HG02610 (cell line): ENCODE results near the gene GRID1.
"Not testable (repeated sequence)": the region's sequence is repeated elsewhere in the genome, so short reads cannot be mapped to it uniquely, and the experiment has no call there.

ENCODE experiments used
- ATAC-seq: cut with Tn5 transposase; IDR thresholded peaks from one replicate; pipeline ENCODE4 v1.9.1; 2021; ENCODE audit warnings: mild to moderate bottlenecking, moderate library complexity; ENCODE audit not compliant: unreplicated experiment

Gene GRID1

GRCh38 chr10:86392723-86393094, 26.1 kb upstream of the GRID1 start:
- peak; percentile 42 for ATAC-seq

DNA sequence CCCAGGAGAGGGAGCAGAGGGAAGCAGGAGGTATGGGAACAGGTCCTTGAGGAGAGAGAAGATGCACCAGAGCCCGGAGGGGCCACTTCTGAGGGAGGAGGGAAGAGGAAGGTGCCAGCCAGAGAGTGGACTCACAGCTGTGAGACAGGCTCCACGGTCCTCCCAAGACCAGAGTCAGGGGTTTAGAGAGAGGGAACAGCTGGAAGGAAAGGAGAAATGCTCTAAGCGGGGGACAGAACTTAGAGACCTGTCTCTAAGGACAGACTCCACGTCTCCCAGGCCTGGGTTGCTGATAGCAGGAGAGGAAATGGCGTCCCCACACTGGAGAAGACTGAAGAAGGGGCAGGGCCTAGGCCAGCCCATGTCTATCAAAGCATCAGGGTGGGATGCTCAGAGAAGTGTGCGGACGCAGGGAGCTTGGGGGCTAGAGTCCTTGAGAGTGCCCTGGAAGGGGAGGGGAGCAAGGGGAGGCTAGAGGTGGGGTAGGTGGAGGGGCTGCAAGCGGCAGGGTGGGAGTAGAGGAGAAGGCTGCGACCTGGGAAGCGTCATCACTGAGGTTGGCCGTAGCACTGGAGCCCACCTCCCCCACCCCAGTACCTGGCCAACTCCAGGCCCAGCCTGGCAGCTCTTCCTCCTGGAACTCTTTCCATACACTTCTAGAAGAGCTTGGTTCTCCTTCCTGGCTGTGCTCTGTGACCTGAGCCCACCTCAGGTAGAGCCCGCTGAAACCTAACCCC, 25.6 kb upstream of the GRID1 start:
- ATAC-seq: peak; percentile 17

DNA sequence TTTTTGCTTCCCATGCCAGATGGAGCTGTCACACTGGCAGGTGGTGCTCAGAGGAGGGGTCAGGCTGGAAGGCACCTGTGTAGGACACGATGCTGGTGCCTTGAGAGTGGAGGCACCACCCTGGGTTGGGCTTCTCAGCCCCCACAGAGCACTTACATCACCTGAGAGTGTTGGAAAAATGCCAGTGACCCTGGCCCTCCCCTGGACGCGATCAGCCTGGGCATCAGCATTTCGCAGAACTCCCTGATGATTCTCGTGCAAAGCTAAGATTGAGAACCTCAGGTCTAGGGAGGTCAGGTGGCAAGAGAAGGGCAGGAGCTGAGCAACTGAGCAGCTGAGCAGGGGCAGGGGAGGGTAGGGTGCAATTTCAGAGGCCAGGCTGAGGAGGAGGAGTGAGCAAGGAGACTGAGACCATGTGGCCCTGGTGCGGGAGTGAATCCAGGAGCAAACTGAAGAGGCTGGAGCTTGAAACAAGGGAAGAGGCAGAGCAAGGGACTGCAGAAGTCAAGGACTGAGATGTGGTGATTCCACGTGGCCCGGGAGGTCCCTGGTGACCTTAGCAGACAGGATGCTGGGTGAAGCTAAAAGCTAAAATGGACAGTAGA, 24.7 kb upstream of the GRID1 start:
- ATAC-seq: no peak

- no peak for ATAC-seq
Measured at GRCh38 chr10:86390337-86391120, 23.9 kb upstream of the GRID1 start.

DNA sequence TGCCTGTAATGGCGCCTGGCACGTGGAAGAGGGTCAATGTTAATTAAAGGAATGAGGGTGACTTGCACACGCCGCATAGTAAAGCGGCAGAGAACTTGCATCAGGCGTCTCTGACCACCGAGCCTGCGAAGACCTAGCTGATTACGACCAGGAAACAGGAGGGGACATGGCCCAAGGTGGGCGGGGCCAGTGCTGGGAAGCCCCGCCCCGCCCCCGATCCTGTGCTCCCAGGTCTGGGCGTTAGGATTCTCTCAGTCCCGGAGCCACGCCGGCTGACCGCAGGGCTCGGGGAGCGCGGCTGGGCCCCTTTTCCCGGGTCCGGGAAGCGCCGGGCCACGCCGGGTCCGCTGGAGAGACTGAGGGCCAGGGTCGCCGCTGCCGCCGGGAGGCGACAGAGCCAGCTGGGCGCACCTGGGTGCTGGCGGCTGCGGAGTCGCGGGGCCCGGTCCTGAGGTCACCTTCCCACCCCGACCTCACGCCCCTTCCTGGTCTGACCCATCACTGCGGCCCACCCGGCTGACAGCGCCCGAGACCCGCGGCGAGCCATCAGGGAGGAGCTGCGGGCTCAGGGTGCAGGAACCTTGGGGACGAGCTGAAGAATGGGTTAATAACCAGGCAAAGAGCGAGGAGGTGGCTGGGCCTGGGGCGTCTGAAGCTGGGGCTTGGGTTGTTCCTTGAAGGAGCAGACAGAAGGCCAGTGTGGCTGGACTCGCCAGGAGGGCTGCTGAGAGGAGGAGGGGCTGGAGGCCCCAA, 23.0 kb upstream of the GRID1 start:
- peak; percentile 63 for ATAC-seq

- not testable (repeated sequence) for ATAC-seq
Measured at GRCh38 chr10:86389109-86389440, 22.5 kb upstream of the GRID1 start.

- no peak for ATAC-seq
Measured at GRCh38 chr10:86388119-86388704, 21.6 kb upstream of the GRID1 start.

GRCh38 chr10:86387178-86387794, 20.7 kb upstream of the GRID1 start:
- no peak for ATAC-seq

DNA sequence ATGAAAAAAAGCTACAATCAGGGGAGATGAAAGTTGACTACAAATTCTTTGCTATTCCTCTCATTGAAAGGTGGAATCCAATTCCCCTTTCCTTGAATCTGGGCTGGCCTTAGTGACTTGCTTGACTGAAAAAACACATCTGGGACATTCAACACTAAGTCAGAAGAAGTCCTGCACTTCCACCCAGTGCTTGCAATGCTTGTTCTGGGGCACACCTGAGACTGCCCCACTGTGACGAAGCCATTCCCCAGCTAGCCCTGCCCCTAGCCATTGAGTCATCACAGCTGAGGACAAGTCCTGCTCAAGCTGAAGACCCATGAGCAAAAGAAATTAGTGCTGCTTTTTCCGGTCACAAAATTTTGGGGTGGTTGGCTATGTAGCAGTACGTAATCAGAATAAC, 19.2 kb upstream of the GRID1 start:
- ATAC-seq: no peak

- no peak for ATAC-seq
Measured at GRCh38 chr10:86377797-86378146, 11.2 kb upstream of the GRID1 start.

GRCh38 chr10:86376852-86377796, 10.5 kb upstream of the GRID1 start:
- peak; percentile 95 for ATAC-seq

DNA sequence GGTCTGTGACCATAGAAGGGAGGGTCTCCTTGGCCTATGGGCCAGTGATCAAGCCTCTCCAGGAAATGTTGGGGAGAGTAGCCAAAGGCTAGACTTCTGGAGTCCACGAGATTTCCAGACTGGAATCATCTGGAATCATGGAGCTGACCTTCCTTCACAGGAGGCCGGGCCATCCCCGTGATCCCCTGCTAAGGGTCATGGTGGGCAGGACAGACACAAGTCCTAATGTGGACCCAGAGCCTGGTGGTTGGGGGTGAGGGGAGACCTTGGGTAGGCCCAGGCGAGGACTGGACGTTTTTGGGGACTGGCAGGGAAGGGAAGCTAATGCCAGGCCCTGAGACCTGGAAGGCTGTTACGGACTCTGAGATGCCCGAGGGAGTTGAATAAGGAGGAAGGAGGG, 9.8 kb upstream of the GRID1 start:
- no peak for ATAC-seq

- no peak for ATAC-seq
Measured at GRCh38 chr10:86375204-86375603, 8.6 kb upstream of the GRID1 start.

- no peak for ATAC-seq
Measured at GRCh38 chr10:86374664-86375063, 8.1 kb upstream of the GRID1 start.

- no peak for ATAC-seq
Measured at GRCh38 chr10:86373828-86374227, 7.2 kb upstream of the GRID1 start.

DNA sequence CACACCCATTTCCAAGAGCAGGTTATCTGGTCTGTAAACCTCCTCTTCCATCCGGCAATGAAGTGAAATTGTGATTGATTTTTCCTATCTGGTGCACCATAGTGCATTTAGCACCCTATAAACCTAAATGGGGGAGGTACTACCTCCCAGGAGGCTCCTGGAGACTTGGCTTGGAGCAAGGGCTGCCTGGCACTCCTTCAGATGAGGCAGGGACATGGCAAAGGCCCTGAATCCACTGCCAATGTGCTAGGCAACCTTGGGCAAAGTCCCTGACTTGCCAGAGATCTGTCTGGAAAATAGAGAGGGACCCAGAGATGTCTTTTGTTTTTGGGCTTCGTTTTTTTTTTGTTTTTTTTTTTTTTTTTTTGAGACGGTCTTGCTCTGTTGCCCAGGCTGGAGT, 6.7 kb upstream of the GRID1 start:
- ATAC-seq: no peak

GRCh38 chr10:86372784-86373239, 6.2 kb upstream of the GRID1 start:
- no peak for ATAC-seq

DNA sequence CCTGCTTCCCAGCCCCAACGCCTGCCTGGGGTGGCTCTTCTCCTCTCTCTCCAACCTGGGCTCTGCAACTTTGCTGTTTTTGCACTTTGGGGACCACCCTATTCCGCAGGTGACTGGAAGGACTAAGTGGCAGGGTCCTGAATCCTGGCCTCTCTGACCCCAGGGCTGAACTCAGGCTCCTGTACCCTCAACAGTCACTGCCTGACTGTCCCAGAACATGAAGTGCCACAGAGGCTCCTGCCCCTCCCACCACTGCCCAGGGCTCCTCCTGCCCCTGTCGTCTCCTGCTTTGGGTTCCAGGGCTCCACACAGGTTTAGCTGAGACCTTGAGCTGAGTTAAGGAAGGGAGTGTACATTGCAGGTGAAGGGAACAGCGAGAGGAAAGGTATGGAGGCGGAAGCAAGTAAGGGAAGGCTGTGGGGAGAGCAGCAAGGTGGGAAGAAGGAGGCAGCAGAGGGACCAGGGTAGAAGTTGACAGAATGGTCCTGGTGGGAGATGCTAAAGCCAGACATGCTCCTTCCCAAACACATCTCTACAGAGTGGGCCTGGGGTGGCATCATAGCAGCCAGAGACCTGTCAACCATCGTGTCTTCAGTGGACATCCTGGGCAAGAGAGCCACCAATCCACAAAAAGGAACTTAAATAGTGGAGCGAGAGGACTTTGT, 5.7 kb upstream of the GRID1 start:
- no peak for ATAC-seq

DNA sequence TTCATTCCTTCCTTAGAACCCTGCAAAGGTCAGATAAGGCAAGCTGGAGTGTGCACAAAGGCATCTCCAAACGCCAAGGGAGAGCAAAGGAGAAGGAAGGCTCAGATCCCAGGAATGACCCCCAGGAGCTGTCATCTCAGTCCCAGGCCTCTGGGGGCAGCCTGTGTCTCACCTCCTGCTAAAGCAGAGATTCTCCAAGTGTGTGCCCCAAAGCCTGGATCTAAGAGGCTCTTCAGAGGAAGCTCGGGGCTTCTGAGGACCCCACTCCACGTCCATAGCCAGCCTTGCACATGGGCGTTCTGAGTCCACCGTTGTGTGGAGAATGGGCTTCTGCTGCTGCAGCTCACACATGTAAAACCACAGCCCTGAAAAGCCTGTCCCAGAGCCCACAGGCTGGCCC, 5.1 kb upstream of the GRID1 start:
- no peak for ATAC-seq
